ENCODE data around the gene DEGS1.

GRCh38 chr1:224201383-224201782, 18.3 kb downstream of the DEGS1 start:
- no peak for TF ChIP-seq ZNF394 (tag by site-specific recombination; IDR thresholded peaks at IDR 0.05; ENCODE audit: borderline replicate concordance)
- TF ChIP-seq ZNF513 (tag by site-specific recombination; IDR thresholded peaks at IDR 0.05), result no peak
- no peak for TF ChIP-seq ZNF311 (tag by site-specific recombination; IDR thresholded peaks at IDR 0.05; ENCODE audit: borderline replicate concordance)
- TF ChIP-seq CTCF (tag by site-specific recombination; IDR thresholded peaks at IDR 0.05), result no peak
- no peak; the same call in 1 of the 2 replicates for TF ChIP-seq PATZ1 (tag by site-specific recombination; IDR thresholded peaks at IDR 0.05)
- no peak for TF ChIP-seq ZBTB44 (tag by site-specific recombination; IDR thresholded peaks at IDR 0.05)
- TF ChIP-seq ZNF114 (tag by site-specific recombination; IDR thresholded peaks at IDR 0.05), result no peak

Data from HEK293 (cell line).